NCI-H2227 (cell line): Measurements from ENCODE around the gene TEX264.

Experiments used
- DNase-seq: peaks from one replicate; lab custom pipeline; 2025; ENCODE audit not compliant: unreplicated experiment; lab: John Stamatoyannopoulos, UW

The TEX264 gene

GRCh38 chr3:51673802-51674654, 3.0 kb downstream of the TEX264 start:
- no peak for DNase-seq

GRCh38 chr3:51675201-51675611, 4.2 kb downstream of the TEX264 start:
- no peak for DNase-seq

GRCh38 chr3:51676102-51676640, 5.1 kb downstream of the TEX264 start:
- DNase-seq, result no peak

GRCh38 chr3:51677358-51677757, 6.3 kb downstream of the TEX264 start:
- no peak for DNase-seq

GRCh38 chr3:51678186-51678585, 7.1 kb downstream of the TEX264 start:
- DNase-seq, result no peak

- DNase-seq, result no peak
Observed at GRCh38 chr3:51678641-51679040, 7.6 kb downstream of the TEX264 start.

- no peak for DNase-seq
Observed at GRCh38 chr3:51679318-51679717, 8.3 kb downstream of the TEX264 start.

GRCh38 chr3:51679777-51680176, 8.7 kb downstream of the TEX264 start:
- DNase-seq, result no peak

- no peak for DNase-seq
Observed at GRCh38 chr3:51680196-51680595, 9.1 kb downstream of the TEX264 start.

- DNase-seq, result no peak
Observed at GRCh38 chr3:51680663-51681230, 9.7 kb downstream of the TEX264 start.

- DNase-seq, result no peak
Observed at GRCh38 chr3:51681453-51681852, 10.4 kb downstream of the TEX264 start.

- DNase-seq, result peak; percentile 77
Observed at GRCh38 chr3:51682079-51682478, 11.0 kb downstream of the TEX264 start.

GRCh38 chr3:51682526-51682925, 11.5 kb downstream of the TEX264 start:
- DNase-seq, result no peak

- DNase-seq, result no peak
Observed at GRCh38 chr3:51683566-51683965, 12.5 kb downstream of the TEX264 start.

GRCh38 chr3:51684971-51685751, 14.1 kb downstream of the TEX264 start:
- no peak for DNase-seq

GRCh38 chr3:51686056-51686455, 15.0 kb downstream of the TEX264 start:
- DNase-seq, result no peak

GRCh38 chr3:51686512-51687215, 15.6 kb downstream of the TEX264 start:
- no peak for DNase-seq

GRCh38 chr3:51687431-51688205, 16.6 kb downstream of the TEX264 start:
- no peak for DNase-seq

- DNase-seq, result no peak
Observed at GRCh38 chr3:51688206-51688600, 17.2 kb downstream of the TEX264 start.

- DNase-seq, result no peak
Observed at GRCh38 chr3:51691021-51691420, 20.0 kb downstream of the TEX264 start.
